ENCODE data around the gene SPATA2L. TPM values are rescaled to one million over a fixed set of nuclear protein-coding genes. Genes with fewer than 3 reads are reported as not detected.

SPATA2L gene
- total RNA-seq, 1 donor from 2014 or later: 12.1 TPM

- FAIRE-seq (no peak), DNase-seq (ENCODE audit: low read depth) (no peak)
- H3K36me3 ChIP-seq (ENCODE audit: control insufficient read depth, insufficient read depth, low read length): peaks cover 13% of the 10 kb centered on the region
Observed at GRCh38 chr16:89744813-89745212, 43.3 kb upstream of the SPATA2L start.

DNA sequence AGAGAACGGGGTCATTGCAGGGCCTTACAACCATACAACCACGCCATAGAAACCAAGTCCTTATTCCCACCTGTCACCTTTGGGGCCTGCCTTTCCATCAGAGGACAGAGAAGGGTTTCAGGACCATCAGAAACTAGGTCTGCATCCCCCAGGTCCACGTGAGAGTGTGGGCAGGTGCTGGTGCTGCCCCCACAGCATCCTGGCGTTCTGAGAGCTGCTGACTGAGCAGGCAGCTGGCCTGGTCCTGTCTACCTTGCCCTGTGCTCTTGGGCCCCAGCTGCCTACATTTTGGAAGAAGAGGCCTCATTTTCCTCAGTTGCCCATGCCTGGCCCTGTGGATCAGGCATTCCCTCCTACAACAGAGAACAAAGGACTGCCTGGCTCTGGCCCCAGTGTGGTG, 41.4 kb upstream of the SPATA2L start:
- no peak for FAIRE-seq
- peaks cover 19% of the 10 kb centered on the region for H3K36me3 ChIP-seq (ENCODE audit: control insufficient read depth, insufficient read depth, low read length)
- TF ChIP-seq, protein P1, sequence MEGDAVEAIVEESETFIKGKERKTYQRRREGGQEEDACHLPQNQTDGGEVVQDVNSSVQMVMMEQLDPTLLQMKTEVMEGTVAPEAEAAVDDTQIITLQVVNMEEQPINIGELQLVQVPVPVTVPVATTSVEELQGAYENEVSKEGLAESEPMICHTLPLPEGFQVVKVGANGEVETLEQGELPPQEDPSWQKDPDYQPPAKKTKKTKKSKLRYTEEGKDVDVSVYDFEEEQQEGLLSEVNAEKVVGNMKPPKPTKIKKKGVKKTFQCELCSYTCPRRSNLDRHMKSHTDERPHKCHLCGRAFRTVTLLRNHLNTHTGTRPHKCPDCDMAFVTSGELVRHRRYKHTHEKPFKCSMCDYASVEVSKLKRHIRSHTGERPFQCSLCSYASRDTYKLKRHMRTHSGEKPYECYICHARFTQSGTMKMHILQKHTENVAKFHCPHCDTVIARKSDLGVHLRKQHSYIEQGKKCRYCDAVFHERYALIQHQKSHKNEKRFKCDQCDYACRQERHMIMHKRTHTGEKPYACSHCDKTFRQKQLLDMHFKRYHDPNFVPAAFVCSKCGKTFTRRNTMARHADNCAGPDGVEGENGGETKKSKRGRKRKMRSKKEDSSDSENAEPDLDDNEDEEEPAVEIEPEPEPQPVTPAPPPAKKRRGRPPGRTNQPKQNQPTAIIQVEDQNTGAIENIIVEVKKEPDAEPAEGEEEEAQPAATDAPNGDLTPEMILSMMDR (IDR thresholded peaks at IDR 0.05; ENCODE audit: insufficient read depth, low read length, severe bottlenecking): no peak
- no peaks in the 10 kb centered on the region for H3K27me3 ChIP-seq (ENCODE audit: control insufficient read depth, insufficient read depth, low read length)
- no peak overlapping the region for H3K4me3 ChIP-seq (ENCODE audit: low read depth, low read length)
- DNase-seq (ENCODE audit: low read depth): no peak

More at GRCh38 chr16:89744813-89745212, 43.3 kb upstream of the SPATA2L start:
- TF ChIP-seq, protein P1 (IDR thresholded peaks at IDR 0.05; ENCODE audit: insufficient read depth, low read length, severe bottlenecking): no peak
- Histone ChIP-seq H3K4me3 (ENCODE audit: low read depth, low read length) (no peak overlapping the region), H3K27me3 (ENCODE audit: control insufficient read depth, insufficient read depth, low read length) (no peaks in the 10 kb centered on the region)

DNA sequence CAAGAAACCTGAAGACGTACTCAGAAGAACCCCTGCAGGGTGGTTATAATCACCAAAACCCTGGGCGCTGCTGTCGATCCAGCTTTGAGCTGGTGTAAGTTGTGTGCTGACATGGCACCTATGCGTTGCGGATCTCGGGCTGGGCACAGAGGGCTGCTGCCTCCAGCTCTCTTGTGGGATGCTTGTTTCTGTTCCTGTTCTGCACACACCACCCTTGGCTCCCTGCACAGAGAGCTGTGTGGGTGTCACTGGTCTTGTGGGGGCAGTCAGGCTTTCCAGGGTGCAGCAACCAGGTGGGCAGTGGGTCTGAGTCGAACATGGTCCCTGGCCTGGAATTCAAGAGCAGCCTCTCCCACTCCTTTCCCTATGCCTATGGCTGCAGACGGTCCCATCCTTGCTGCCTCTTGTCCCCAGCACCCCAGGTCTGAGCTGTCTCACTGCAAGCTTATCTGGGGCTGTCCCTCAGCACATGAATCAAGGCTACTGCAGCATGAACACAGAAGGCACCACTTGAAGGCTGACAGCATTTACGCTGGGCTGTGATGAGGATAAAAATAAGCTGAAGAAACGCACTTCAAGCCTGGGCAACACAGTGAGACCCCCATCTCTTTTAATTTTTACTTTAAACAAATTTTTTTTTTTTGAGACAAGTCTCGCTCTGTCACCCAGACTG, 40.0 kb upstream of the SPATA2L start:
- H3K36me3 ChIP-seq (ENCODE audit: control insufficient read depth, insufficient read depth, low read length): peaks cover 20% of the 10 kb centered on the region
- DNase-seq (ENCODE audit: low read depth): no peak
- H3K4me3 ChIP-seq (ENCODE audit: low read depth, low read length): no peak overlapping the region
- FAIRE-seq: peak; percentile 36
- no peaks in the 10 kb centered on the region for H3K27me3 ChIP-seq (ENCODE audit: control insufficient read depth, insufficient read depth, low read length)
- TF ChIP-seq, protein P1 (IDR thresholded peaks at IDR 0.05; ENCODE audit: insufficient read depth, low read length, severe bottlenecking): no peak

DNA sequence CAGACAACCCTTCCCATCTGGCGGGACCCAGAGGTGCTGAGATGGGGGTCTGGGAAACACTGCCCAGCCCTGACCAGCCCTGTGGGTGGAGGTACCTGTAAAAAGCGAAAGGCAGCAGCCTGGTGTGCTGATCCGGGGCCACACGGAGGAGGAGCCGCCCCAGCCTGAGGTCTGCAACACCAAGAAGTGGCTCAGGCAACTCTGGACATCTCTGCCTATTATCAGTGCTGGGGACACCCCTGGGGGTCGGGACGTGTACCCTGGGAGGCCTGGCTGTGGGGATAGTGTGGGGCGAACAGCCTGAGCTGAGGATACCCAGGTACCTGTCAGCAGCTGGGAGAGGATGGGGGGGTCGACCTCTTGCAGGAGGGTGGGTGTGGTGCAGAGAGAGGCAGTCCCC, 37.9 kb upstream of the SPATA2L start:
- Histone ChIP-seq H3K36me3 (ENCODE audit: control insufficient read depth, insufficient read depth, low read length) (peaks cover 23% of the 10 kb centered on the region), H3K27me3 (ENCODE audit: control insufficient read depth, insufficient read depth, low read length) (no peaks in the 10 kb centered on the region), H3K4me3 (ENCODE audit: low read depth, low read length) (no peak overlapping the region)
- FAIRE-seq (no peak), DNase-seq (ENCODE audit: low read depth) (no peak)
- TF ChIP-seq, protein P1 (IDR thresholded peaks at IDR 0.05; ENCODE audit: insufficient read depth, low read length, severe bottlenecking): no peak

DNA sequence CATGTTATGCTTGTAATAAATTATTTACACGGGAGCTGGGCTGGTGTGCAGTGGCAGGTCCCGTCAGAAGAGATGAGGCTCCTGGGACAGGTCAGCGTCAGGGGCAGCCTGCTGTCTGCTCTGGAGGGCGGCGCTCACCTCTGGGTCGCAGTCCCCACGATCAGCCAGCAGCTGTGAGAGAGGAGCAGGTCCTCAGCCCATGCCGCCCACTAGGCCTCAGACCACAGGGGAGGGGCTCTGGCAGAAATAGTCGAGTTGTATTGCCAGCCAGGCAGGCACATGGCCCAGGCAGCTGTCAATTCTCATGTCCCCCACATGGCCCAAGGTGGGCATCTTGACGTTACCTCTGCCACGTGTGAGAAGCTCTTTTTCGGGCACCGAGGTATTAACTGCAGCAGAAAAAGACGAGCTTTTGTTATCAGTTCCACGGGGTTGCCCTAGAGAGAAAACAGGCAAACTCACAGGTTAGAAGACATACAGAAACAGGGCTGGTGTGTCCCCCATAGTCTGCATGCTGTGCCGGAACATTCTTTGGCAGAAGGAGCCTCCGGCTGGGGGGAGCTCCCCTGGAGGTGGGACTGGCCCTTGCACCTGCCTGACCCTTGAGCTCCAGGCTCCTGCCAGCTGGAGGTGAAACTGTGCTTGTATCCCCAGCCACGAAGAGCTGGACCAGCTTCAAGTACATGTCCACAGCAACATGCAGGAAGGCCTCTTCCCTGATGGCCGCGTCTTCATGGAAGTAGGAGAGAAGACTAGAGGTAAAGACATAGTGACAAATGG, 37.2 kb upstream of the SPATA2L start:
- H3K36me3 ChIP-seq (ENCODE audit: control insufficient read depth, insufficient read depth, low read length): peaks cover 28% of the 10 kb centered on the region
- no peak overlapping the region for H3K4me3 ChIP-seq (ENCODE audit: low read depth, low read length)
- FAIRE-seq: no peak
- H3K27me3 ChIP-seq (ENCODE audit: control insufficient read depth, insufficient read depth, low read length): no peaks in the 10 kb centered on the region
- TF ChIP-seq, protein P1 (IDR thresholded peaks at IDR 0.05; ENCODE audit: insufficient read depth, low read length, severe bottlenecking): no peak
- DNase-seq (ENCODE audit: low read depth): no peak
